IMR-90 (cell line): ENCODE data around the gene C9orf78. TPM values are rescaled to one million over a fixed set of nuclear protein-coding genes. Genes with fewer than 3 reads are reported as not detected.

ENCODE experiments used
- ATAC-seq: fragments of 200-7000 bp; cut with Tn5 transposase; 2 replicates; pipeline ENCODE4 v1.9.1; 2020; ENCODE audit warnings: low read depth, mild to moderate bottlenecking, moderate library complexity
- BruUV-seq: library from RNA; stranded (reverse); fragments of 400-500 nt; replicated peaks from 2 replicates; lab custom pipeline; 2021; lab: Mats Ljungman, UMichigan
- CTCF ChIA-PET: fragments of 300-600 bp; formaldehyde crosslinking; extraction: SDS; loops from one replicate; lab custom pipeline; 2021; ENCODE audit warnings: antibody characterized with exemption; lab: Yijun Ruan, JAX
- POLR2A ChIA-PET: fragments of 300-600 bp; sonication (Branson Sonifier 250); formaldehyde crosslinking; loops from one replicate; lab custom pipeline; 2022; ENCODE audit warnings: antibody characterized with exemption; ENCODE audit not compliant: unreplicated experiment; lab: Charles Lee
- DNase-seq: peaks from one replicate; pipeline ENCODE4 v3.0.0; 2013
- H2AFZ ChIP-seq: replicated peaks from 2 replicates; pipeline ENCODE3; 2013; ENCODE audit warnings: low read length, mild to moderate bottlenecking; ENCODE audit not compliant: poor library complexity
- H2AK5ac ChIP-seq: 2 replicates; pipeline ENCODE4 v1.6.1; 2013; ENCODE audit warnings: low read depth, low read length, inconsistent platforms
- H2AK9ac ChIP-seq: replicated peaks from 2 replicates; pipeline ENCODE3; 2013; ENCODE audit warnings: mild to moderate bottlenecking, low read depth, low read length, moderate library complexity; ENCODE audit not compliant: poor library complexity
- H2BK120ac ChIP-seq: 2 replicates; pipeline ENCODE4 v1.6.1; 2013; ENCODE audit warnings: low read depth, low read length, inconsistent platforms
- H2BK15ac ChIP-seq: 3 replicates; pipeline ENCODE4 v1.6.1; 2013; ENCODE audit warnings: low read depth, low read length, inconsistent platforms
- H2BK20ac ChIP-seq: 2 replicates; pipeline ENCODE4 v1.6.1; 2013; ENCODE audit warnings: low read depth, mild to moderate bottlenecking, inconsistent platforms, low read length, moderate library complexity
- H2BK5ac ChIP-seq: 2 replicates; pipeline ENCODE4 v1.6.1; 2013; ENCODE audit warnings: mild to moderate bottlenecking, low read depth, low read length, inconsistent platforms; ENCODE audit not compliant: poor library complexity, severe bottlenecking
- H3K14ac ChIP-seq: replicated peaks from 2 replicates; pipeline ENCODE4 v1.6.1; 2013; ENCODE audit warnings: low read depth, low read length, inconsistent platforms
- H3K18ac ChIP-seq: 2 replicates; pipeline ENCODE4 v1.6.1; 2013; ENCODE audit warnings: low read depth, low read length, control low read depth
- H3K23ac ChIP-seq: 2 replicates; pipeline ENCODE4 v1.6.1; 2013; ENCODE audit warnings: low read depth, low read length, inconsistent platforms
- H3K27ac ChIP-seq: 2 replicates; pipeline ENCODE4 v1.5.1; 2013; ENCODE audit warnings: mild to moderate bottlenecking, control low read depth, low read length; ENCODE audit not compliant: insufficient read depth
- H3K27me3 ChIP-seq: 2 replicates; pipeline ENCODE4 v1.6.1; 2013; ENCODE audit warnings: low read length; ENCODE audit not compliant: control insufficient read depth, insufficient read depth
- H3K36me3 ChIP-seq: 2 replicates; pipeline ENCODE4 v1.6.1; 2013; ENCODE audit warnings: low read length, mixed read lengths; ENCODE audit not compliant: control insufficient read depth, insufficient read depth
- H3K4ac ChIP-seq: 2 replicates; pipeline ENCODE4 v1.6.1; 2013; ENCODE audit warnings: low read depth, low read length, inconsistent platforms
- H3K4me1 ChIP-seq: 2 replicates; pipeline ENCODE4 v1.6.1; 2013; ENCODE audit warnings: low read length, mixed read lengths; ENCODE audit not compliant: control insufficient read depth, insufficient read depth
- H3K4me2 ChIP-seq: 2 replicates; pipeline ENCODE4 v1.6.1; 2013; ENCODE audit warnings: low read depth, mild to moderate bottlenecking, control low read depth, low read length, moderate library complexity
- H3K4me3 ChIP-seq: 2 replicates; pipeline ENCODE4 v1.5.1; 2013; ENCODE audit warnings: low read depth, mild to moderate bottlenecking, control low read depth, low read length, moderate library complexity; ENCODE audit not compliant: insufficient read depth
- H3K56ac ChIP-seq: 2 replicates; pipeline ENCODE4 v1.6.1; 2013; ENCODE audit warnings: low read length, inconsistent platforms; ENCODE audit not compliant: insufficient read depth; ENCODE audit errors: extremely low read depth
- H3K79me1 ChIP-seq, 2 experiments: 2 replicates each; pipeline ENCODE4 v1.6.1; 2013; ENCODE audit warnings: low read length in 2 of 2, inconsistent platforms in 1 of 2, low read depth in 1 of 2
- H3K9ac ChIP-seq: 2 replicates; pipeline ENCODE4 v1.6.1; 2013; ENCODE audit warnings: low read depth, low read length, control low read depth
- H3K9me1 ChIP-seq: 2 replicates; pipeline ENCODE4 v1.6.1; 2013; ENCODE audit warnings: low read length, inconsistent platforms; ENCODE audit not compliant: insufficient read depth
- H3K9me3 ChIP-seq: 2 replicates; pipeline ENCODE4 v1.6.1; 2013; ENCODE audit warnings: low read length; ENCODE audit not compliant: control insufficient read depth, insufficient read depth
- H4K20me1 ChIP-seq: 2 replicates; pipeline ENCODE4 v1.6.1; 2013; ENCODE audit warnings: low read length, inconsistent platforms; ENCODE audit not compliant: insufficient read depth
- H4K5ac ChIP-seq: 2 replicates; pipeline ENCODE4 v1.6.1; 2013; ENCODE audit warnings: mild to moderate bottlenecking, low read depth, low read length, control low read depth
- H4K8ac ChIP-seq, 2 experiments: 2 replicates each; pipeline ENCODE4 v1.6.1; 2013; ENCODE audit warnings: low read depth in 2 of 2, low read length in 2 of 2, control low read depth in 1 of 2, inconsistent platforms in 1 of 2
- H4K91ac ChIP-seq: 2 replicates; pipeline ENCODE4 v1.6.1; 2013; ENCODE audit warnings: low read depth, low read length, inconsistent platforms; ENCODE audit not compliant: insufficient read depth
- MAZ ChIP-seq: IDR thresholded peaks from 2 replicates; pipeline ENCODE4 v1.6.1; 2012; ENCODE audit warnings: low read depth, mild to moderate bottlenecking, low read length, improper control_type of control experiment, moderate library complexity, borderline replicate concordance
- WGBS, 2 experiments: methylation state at CpG; one replicate each; pipeline versions ENCODE4 v1.1.5 to v1.1.7; 2013; ENCODE audit warnings: missing lambda C conversion rate in 2 of 2; ENCODE audit not compliant: insufficient read length in 1 of 2; ENCODE audit errors: extremely low coverage in 2 of 2; 5-methylcytosine and 5-hydroxymethylcytosine counted together
- dilution Hi-C: fragments of 300-500 bp; cut with HindIII; formaldehyde crosslinking; loops from one replicate; pipeline ENCODE4 v1.14.3; 2018; ENCODE audit warnings: low sequenced_read_pairs; ENCODE audit not compliant: unreplicated experiment
- in situ Hi-C: fragments of 300-500 bp; cut with MboI; formaldehyde crosslinking; loops from 3 replicates; pipeline ENCODE4 v1.14.3; 2019; ENCODE audit warnings: low sequenced_read_pairs, inconsistent platforms, mixed read lengths
- intact Hi-C: fragments of 100-400 bp; cut with micrococcal nuclease; formaldehyde crosslinking; loops from 2 replicates; pipeline ENCODE4 v1.10.0; 2022
- polyA plus RNA-seq, 3 experiments: library from polyadenylated mRNA; depleted of rRNA; stranded (reverse); fragments of >200 nt; gene quantifications; 2 replicates each; pipeline ENCODE4 v1.2.3, GENCODE V29; 2012; ENCODE audit warnings: low replicate concordance in 1 of 3
- total RNA-seq: library from RNA; depleted of rRNA; stranded (reverse); fragments of >200 nt; gene quantifications from 2 replicates; pipeline ENCODE4 v1.2.3, GENCODE V29; 2012
- TF ChIP-seq, protein P1 (sequence below): fragments of 150-350 bp; IDR thresholded peaks from 2 replicates; pipeline ENCODE4 v1.6.1; 2017; ENCODE audit warnings: mild to moderate bottlenecking, antibody characterized with exemption, low read length, low read depth

C9orf78 gene
- total and polyA plus RNA-seq, 2 of the 4 experiments (the other 2 are of a cell fraction): 29.8 to 46.0 TPM

GRCh38 chr9:129866394-129867135, 31.5 kb upstream of the C9orf78 start:
- Histone ChIP-seq H2BK20ac (no peak overlapping the region), H3K36me3 (peaks cover 33% of the 10 kb centered on the region), H2AK9ac (no peak overlapping the region), H4K20me1 (no peaks in the 10 kb centered on the region), H3K56ac (no peak overlapping the region), H3K27me3 (no peaks in the 10 kb centered on the region), H3K9me3 (no peaks in the 10 kb centered on the region), H2AFZ (no peak overlapping the region), H3K4me3 (no peak overlapping the region), H3K4me2 (no peak overlapping the region), H3K23ac (no peak overlapping the region), H4K91ac (no peak overlapping the region), H3K79me1 (no peaks in the 10 kb centered on the region), H3K4me1 (no peaks in the 10 kb centered on the region), H3K14ac (no peak overlapping the region), H2AK5ac (no peak overlapping the region), H2BK5ac (no peak overlapping the region), H3K27ac (no peak overlapping the region), H2BK15ac (no peak overlapping the region), H3K9me1 (0 out of 2 replicates have a peak, but pooled peaks cover 3% of the 10 kb centered on the region), H3K4ac (no peak overlapping the region), H3K18ac (no peak overlapping the region), H4K5ac (no peak overlapping the region), H3K9ac (no peak overlapping the region), H4K8ac (no peak overlapping the region), H2BK120ac (no peak overlapping the region)
- WGBS, 2 experiments: 80% methylated on average over 6 of the region's 17 CpGs; no CpG with 5 or more reads in 1 of the 2 experiments
- POLR2A ChIA-PET: no interaction called here
- intact Hi-C loops: no loop called here
- CTCF ChIA-PET: no interaction called here
- DNase-seq: no peak
- TF ChIP-seq, protein P1, sequence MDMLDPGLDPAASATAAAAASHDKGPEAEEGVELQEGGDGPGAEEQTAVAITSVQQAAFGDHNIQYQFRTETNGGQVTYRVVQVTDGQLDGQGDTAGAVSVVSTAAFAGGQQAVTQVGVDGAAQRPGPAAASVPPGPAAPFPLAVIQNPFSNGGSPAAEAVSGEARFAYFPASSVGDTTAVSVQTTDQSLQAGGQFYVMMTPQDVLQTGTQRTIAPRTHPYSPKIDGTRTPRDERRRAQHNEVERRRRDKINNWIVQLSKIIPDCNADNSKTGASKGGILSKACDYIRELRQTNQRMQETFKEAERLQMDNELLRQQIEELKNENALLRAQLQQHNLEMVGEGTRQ: no peak
- no peak for TF ChIP-seq MAZ
- in situ Hi-C loops: no loop called here
- dilution Hi-C loops: no loop called here
- no TSS peak for BruUV-seq
- no peak for ATAC-seq
